ENCODE data around the gene CALHM1.
"Not testable (repeated sequence)": the region's sequence is repeated elsewhere in the genome, so short reads cannot be mapped to it uniquely, and the experiment has no call there.

CALHM1 gene

GRCh38 chr10:103428989-103429643, 29.6 kb downstream of the CALHM1 start:
- no peak for DNase-seq

GRCh38 chr10:103427866-103428265, 30.8 kb downstream of the CALHM1 start:
- no peak for DNase-seq

- no peak for DNase-seq
Observed at GRCh38 chr10:103423748-103424147, 35.0 kb downstream of the CALHM1 start.

- DNase-seq: no peak
Observed at GRCh38 chr10:103419101-103419500, 39.6 kb downstream of the CALHM1 start.

- no peak for DNase-seq
Observed at GRCh38 chr10:103417601-103418000, 41.1 kb downstream of the CALHM1 start.

GRCh38 chr10:103417148-103417469, 41.6 kb downstream of the CALHM1 start:
- not testable (repeated sequence) for DNase-seq

- peak; percentile 45 for DNase-seq
Observed at GRCh38 chr10:103416436-103417147, 42.1 kb downstream of the CALHM1 start.

- DNase-seq: no peak
Observed at GRCh38 chr10:103415581-103415980, 43.1 kb downstream of the CALHM1 start.

GRCh38 chr10:103413564-103413963, 45.1 kb downstream of the CALHM1 start:
- DNase-seq: no peak

Measured in activated CD4-positive, alpha-beta T cell treated with anti-CD3 and anti-CD28 coated beads for 48 hours (primary cell).